Measurements from ENCODE around the gene VPS41. TPM values are rescaled to one million over a fixed set of nuclear protein-coding genes. Genes with fewer than 3 reads are reported as not detected.

Gene VPS41
- total RNA-seq, 1 donor from 2014 or later = 108 TPM

DNA sequence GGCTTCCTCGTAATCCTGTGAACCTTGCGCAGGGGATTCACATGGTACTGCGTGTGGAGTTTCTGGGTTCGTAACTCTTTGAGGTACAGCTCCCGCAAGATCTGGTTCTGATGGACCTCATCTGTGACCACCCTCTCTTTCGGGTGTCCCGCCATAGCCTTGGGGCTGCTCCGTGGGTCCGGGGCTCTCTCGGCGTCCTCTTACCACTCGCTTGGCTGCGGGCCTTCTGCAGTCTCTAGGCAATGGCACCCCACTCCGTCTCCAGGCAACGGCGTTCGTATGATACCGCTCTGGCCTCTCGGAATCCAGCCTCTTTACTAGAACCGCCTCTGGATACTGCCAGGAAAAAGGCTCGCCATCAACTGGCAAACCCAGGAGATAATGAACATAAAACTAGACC is 223.1 kb downstream of the VPS41 start:
- Mint-ChIP-seq H3K4me1 (ENCODE audit: low read depth, unreplicated experiment) (peaks cover 4% of the 10 kb centered on the region), H3K27ac (ENCODE audit: unreplicated experiment) (no peak overlapping the region), H3K9me3 (ENCODE audit: unreplicated experiment) (no peaks in the 10 kb centered on the region), H3K36me3 (ENCODE audit: unreplicated experiment) (peaks cover 10% of the 10 kb centered on the region), H3K27me3 (ENCODE audit: unreplicated experiment) (no peaks in the 10 kb centered on the region), H3K4me3 (ENCODE audit: unreplicated experiment) (no peak overlapping the region)
- TF ChIP-seq, protein P1, sequence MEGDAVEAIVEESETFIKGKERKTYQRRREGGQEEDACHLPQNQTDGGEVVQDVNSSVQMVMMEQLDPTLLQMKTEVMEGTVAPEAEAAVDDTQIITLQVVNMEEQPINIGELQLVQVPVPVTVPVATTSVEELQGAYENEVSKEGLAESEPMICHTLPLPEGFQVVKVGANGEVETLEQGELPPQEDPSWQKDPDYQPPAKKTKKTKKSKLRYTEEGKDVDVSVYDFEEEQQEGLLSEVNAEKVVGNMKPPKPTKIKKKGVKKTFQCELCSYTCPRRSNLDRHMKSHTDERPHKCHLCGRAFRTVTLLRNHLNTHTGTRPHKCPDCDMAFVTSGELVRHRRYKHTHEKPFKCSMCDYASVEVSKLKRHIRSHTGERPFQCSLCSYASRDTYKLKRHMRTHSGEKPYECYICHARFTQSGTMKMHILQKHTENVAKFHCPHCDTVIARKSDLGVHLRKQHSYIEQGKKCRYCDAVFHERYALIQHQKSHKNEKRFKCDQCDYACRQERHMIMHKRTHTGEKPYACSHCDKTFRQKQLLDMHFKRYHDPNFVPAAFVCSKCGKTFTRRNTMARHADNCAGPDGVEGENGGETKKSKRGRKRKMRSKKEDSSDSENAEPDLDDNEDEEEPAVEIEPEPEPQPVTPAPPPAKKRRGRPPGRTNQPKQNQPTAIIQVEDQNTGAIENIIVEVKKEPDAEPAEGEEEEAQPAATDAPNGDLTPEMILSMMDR (IDR thresholded peaks at IDR 0.05; ENCODE audit: partially characterized antibody, unreplicated experiment) = no peak
- DNase-seq = no peak

DNA sequence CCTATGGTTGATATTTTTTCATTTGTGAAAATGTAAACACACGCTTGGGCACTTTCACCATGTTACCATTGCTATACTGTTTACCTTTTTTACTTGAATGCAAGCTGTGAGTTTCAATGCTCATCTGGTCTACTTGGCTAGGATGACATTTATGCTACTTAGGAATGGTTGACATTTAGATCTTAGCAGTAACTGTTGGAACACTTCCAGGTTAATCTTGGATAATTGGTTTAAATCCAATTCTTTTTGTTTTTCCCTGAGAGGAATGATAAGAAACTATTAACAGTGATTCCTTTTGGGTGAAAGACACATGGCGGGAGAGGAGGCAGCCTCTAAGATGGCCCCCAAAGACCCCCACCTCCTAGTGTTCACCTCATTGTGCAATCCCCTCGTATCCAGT is 226.4 kb downstream of the VPS41 start:
- H3K9me3 Mint-ChIP-seq (ENCODE audit: unreplicated experiment) = no peaks in the 10 kb centered on the region
- H3K27me3 Mint-ChIP-seq (ENCODE audit: unreplicated experiment) = peaks cover 1% of the 10 kb centered on the region
- H3K27ac Mint-ChIP-seq (ENCODE audit: unreplicated experiment) = no peak overlapping the region
- H3K4me3 Mint-ChIP-seq (ENCODE audit: unreplicated experiment) = no peak overlapping the region
- TF ChIP-seq, protein P1 (IDR thresholded peaks at IDR 0.05; ENCODE audit: partially characterized antibody, unreplicated experiment) = no peak
- H3K4me1 Mint-ChIP-seq (ENCODE audit: low read depth, unreplicated experiment) = peaks cover 4% of the 10 kb centered on the region
- no peak for DNase-seq
- no peaks in the 10 kb centered on the region for H3K36me3 Mint-ChIP-seq (ENCODE audit: unreplicated experiment)

DNA sequence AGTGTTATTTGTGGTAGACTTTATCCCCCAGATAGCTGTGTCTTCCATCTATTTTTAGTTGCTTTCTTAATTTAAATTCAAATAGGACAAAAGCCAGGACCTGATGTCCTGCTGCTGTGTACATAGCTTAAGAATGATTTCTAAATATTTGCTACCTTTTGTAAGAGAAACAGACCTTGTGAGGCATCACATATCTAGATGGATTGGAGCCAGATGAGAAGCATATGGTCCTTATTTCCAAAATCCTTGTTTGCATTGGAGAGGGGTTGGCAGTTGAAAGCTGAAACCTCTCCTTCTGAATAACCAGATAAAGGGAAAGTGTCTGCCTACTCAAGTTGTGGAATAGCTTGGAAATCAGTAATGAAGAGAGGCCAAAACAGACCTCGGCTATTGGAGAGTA is 227.1 kb downstream of the VPS41 start:
- Mint-ChIP-seq H3K36me3 (ENCODE audit: unreplicated experiment) (no peaks in the 10 kb centered on the region), H3K27me3 (ENCODE audit: unreplicated experiment) (peaks cover 1% of the 10 kb centered on the region), H3K4me3 (ENCODE audit: unreplicated experiment) (no peak overlapping the region), H3K9me3 (ENCODE audit: unreplicated experiment) (no peaks in the 10 kb centered on the region), H3K27ac (ENCODE audit: unreplicated experiment) (no peak overlapping the region), H3K4me1 (ENCODE audit: low read depth, unreplicated experiment) (peaks cover 4% of the 10 kb centered on the region)
- no peak for DNase-seq
- TF ChIP-seq, protein P1 (IDR thresholded peaks at IDR 0.05; ENCODE audit: partially characterized antibody, unreplicated experiment) = no peak

DNA sequence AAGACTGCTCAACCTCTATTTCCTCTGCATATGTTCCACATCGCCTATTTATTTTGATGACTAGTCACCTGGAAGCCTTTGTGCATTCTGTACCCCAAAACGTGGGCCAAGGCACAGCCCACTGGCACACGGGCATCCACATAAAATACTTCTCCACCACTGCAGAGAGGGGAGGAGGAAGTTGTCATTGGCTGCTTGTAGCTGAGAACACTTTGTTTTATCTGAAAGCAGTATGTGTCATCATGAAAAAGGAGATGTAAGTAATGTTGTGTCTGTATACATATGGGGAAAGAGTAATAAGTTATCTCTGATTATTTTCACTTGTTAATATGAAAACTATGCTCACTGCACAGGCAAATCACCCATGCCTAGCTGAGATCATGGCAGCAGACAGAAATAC is 229.6 kb downstream of the VPS41 start:
- Mint-ChIP-seq H3K27ac (ENCODE audit: unreplicated experiment) (no peak overlapping the region), H3K4me1 (ENCODE audit: low read depth, unreplicated experiment) (peaks cover 4% of the 10 kb centered on the region), H3K4me3 (ENCODE audit: unreplicated experiment) (no peak overlapping the region), H3K36me3 (ENCODE audit: unreplicated experiment) (no peaks in the 10 kb centered on the region), H3K27me3 (ENCODE audit: unreplicated experiment) (peaks cover 1% of the 10 kb centered on the region), H3K9me3 (ENCODE audit: unreplicated experiment) (no peaks in the 10 kb centered on the region)
- TF ChIP-seq, protein P1 (IDR thresholded peaks at IDR 0.05; ENCODE audit: partially characterized antibody, unreplicated experiment) = no peak
- DNase-seq = no peak

DNA sequence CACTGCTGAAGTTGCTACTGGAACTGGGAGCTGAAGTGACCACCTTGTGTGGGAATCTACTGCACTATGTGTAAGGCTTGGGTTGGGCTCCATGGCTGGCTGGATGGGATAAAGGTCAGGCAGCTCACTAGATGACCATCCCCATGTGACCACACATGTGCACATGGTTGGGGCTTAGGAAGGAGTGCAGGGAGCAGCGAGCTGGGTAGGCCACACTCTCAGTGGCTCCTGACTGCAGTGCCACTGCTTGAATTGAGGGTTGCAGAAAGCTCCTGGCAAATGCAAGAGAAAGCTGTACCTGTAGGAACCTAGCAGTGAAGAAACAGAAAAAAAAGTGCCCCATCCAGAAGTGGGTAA is 230.3 kb downstream of the VPS41 start:
- H3K4me3 Mint-ChIP-seq (ENCODE audit: unreplicated experiment) = no peak overlapping the region
- TF ChIP-seq, protein P1 (IDR thresholded peaks at IDR 0.05; ENCODE audit: partially characterized antibody, unreplicated experiment) = no peak
- no peak overlapping the region for H3K27ac Mint-ChIP-seq (ENCODE audit: unreplicated experiment)
- DNase-seq = no peak
- H3K4me1 Mint-ChIP-seq (ENCODE audit: low read depth, unreplicated experiment) = peaks cover 4% of the 10 kb centered on the region
- H3K27me3 Mint-ChIP-seq (ENCODE audit: unreplicated experiment) = peaks cover 1% of the 10 kb centered on the region
- H3K36me3 Mint-ChIP-seq (ENCODE audit: unreplicated experiment) = no peaks in the 10 kb centered on the region
- no peaks in the 10 kb centered on the region for H3K9me3 Mint-ChIP-seq (ENCODE audit: unreplicated experiment)
